Fibroblast of lung (primary cell): ENCODE measurements around the gene HMMR.

Experiments
- EZH2 ChIP-seq: IDR thresholded peaks from 2 replicates; pipeline ENCODE4 v1.5.1; 2012; ENCODE audit warnings: low read length, control low read depth, mild to moderate bottlenecking; ENCODE audit errors: missing control alignments
- TF ChIP-seq, protein P1 (sequence below), 2 donors: IDR thresholded peaks in 1 of 2; conservative IDR thresholded peaks in 1 of 2; 1 replicate in 1 of 2; 2 replicates in 1 of 2; pipeline ENCODE4 v1.5.1; 2011 to 2012; ENCODE audit warnings: low read length in 2 of 2, control low read depth in 1 of 2, inconsistent platforms in 1 of 2, low read depth in 1 of 2, mild to moderate bottlenecking in 1 of 2

DNA sequence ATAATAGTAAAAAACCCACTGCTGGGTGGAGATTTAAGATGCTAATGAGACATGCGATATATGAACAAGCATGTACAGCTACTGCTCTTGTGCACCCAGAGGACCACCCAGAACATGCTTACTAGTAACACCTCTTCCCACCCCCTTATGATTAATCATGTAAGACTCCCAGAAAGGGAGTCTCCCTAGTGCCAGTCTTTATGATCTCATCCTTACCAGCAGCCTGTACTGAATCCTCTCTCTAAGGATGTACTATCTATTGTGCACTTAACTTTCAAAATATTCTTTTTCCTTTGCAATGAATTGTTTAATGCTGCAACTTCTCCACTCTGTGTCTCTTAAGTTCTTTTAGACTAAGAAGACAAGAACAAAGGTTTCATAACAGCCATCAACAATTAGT, 35.9 kb downstream of the HMMR start:
- TF ChIP-seq, protein P1, sequence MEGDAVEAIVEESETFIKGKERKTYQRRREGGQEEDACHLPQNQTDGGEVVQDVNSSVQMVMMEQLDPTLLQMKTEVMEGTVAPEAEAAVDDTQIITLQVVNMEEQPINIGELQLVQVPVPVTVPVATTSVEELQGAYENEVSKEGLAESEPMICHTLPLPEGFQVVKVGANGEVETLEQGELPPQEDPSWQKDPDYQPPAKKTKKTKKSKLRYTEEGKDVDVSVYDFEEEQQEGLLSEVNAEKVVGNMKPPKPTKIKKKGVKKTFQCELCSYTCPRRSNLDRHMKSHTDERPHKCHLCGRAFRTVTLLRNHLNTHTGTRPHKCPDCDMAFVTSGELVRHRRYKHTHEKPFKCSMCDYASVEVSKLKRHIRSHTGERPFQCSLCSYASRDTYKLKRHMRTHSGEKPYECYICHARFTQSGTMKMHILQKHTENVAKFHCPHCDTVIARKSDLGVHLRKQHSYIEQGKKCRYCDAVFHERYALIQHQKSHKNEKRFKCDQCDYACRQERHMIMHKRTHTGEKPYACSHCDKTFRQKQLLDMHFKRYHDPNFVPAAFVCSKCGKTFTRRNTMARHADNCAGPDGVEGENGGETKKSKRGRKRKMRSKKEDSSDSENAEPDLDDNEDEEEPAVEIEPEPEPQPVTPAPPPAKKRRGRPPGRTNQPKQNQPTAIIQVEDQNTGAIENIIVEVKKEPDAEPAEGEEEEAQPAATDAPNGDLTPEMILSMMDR (conservative IDR thresholded peaks at IDR 0.05 in 1 of 2, IDR thresholded peaks at IDR 0.05 in 1 of 2; ENCODE audit: low read depth in 1 of 2, low read length in 2 of 2): no peak
- no peak for TF ChIP-seq EZH2
